Esophagus squamous epithelium (tissue), 5 donors: ENCODE measurements around the gene CHST11. TPM values are rescaled to one million over a fixed set of nuclear protein-coding genes. Genes with fewer than 3 reads are reported as not detected.

Experiments
- DNase-seq: peaks from one replicate; lab custom pipeline; 2025; lab: John Stamatoyannopoulos, UW
- H3K27ac ChIP-seq, 4 donors: fragments of 200-600 bp; sonication (generic); one replicate each; pipeline ENCODE4 v1.5.1; 2016 to 2019; ENCODE audit warnings: mild to moderate bottlenecking in 1 of 4
- H3K27me3 ChIP-seq, 4 donors: fragments of 200-600 bp; sonication (generic); 1 replicate in 3 of 4; 2 replicates in 1 of 4; pipeline versions ENCODE4 v1.5.1 to v1.6.0; 2017 to 2021; ENCODE audit warnings: antibody characterized with exemption in 1 of 4
- H3K36me3 ChIP-seq, 3 donors: fragments of 200-600 bp; sonication (generic); one replicate each; pipeline ENCODE4 v1.5.1; 2016 to 2019
- H3K4me1 ChIP-seq, 3 donors: fragments of 200-600 bp; sonication (generic); one replicate each; pipeline ENCODE4 v1.5.1; 2017 to 2019
- H3K4me3 ChIP-seq, 4 donors: fragments of 200-600 bp; sonication (generic); 1 replicate in 3 of 4; 2 replicates in 1 of 4; pipeline ENCODE4 v1.5.1; 2016 to 2019; ENCODE audit warnings: mild to moderate bottlenecking in 2 of 4, moderate library complexity in 1 of 4
- H3K9me3 ChIP-seq, 3 donors: fragments of 200-600 bp; sonication (generic); one replicate each; pipeline ENCODE4 v1.5.1; 2016 to 2019
- CTCF ChIP-seq, 6 experiments: fragments of 450-650 bp in 4 of 6; fragments of 200-600 bp in 2 of 6; sonication (generic) in 2 of 6; IDR thresholded peaks; one replicate each; pipeline ENCODE4 v1.5.1; 2016 to 2019; ENCODE audit warnings: antibody characterized with exemption in 6 of 6, mild to moderate bottlenecking in 4 of 6, moderate library complexity in 4 of 6
- POLR2A ChIP-seq, 4 donors: fragments of 450-650 bp; IDR thresholded peaks; one replicate each; pipeline ENCODE4 v1.6.1; 2017; ENCODE audit warnings: antibody characterized with exemption in 4 of 4, mild to moderate bottlenecking in 4 of 4, moderate library complexity in 3 of 4
- WGBS, 2 donors: methylation state at CpG; one replicate each; pipeline ENCODE4 v1.1.5; 2018; 5-methylcytosine and 5-hydroxymethylcytosine counted together
- intact Hi-C: fragments of 100-400 bp; cut with DNase I; formaldehyde crosslinking; loops from one replicate; pipeline ENCODE4 v1.15.0; 2022
- total RNA-seq, 4 donors: library from RNA; depleted of rRNA; stranded (reverse); fragments of >200 nt; gene quantifications; one replicate each; pipeline ENCODE4 v1.1.0, GENCODE V29; 2016
- donor health status: DM: yes; HTN: yes; CAD: no.

CHST11 gene
- total RNA-seq, 4 donors from 2014 or later: 6.3 to 12.6 (median 10.3) TPM

GRCh38 chr12:104793968-104794367 lies 337.2 kb downstream of the CHST11 start:
- peaks cover 6 to 15% (median 7%) of the 10 kb centered on the region in 3 donors for H3K4me1 ChIP-seq
- H3K27ac ChIP-seq: no peak overlapping the region
- intact Hi-C loops: no loop called here
- no peaks in the 10 kb centered on the region for H3K36me3 ChIP-seq
- no peaks in the 10 kb centered on the region for H3K27me3 ChIP-seq
- no peak for TF ChIP-seq POLR2A (IDR thresholded peaks at IDR 0.05)
- TF ChIP-seq CTCF (IDR thresholded peaks at IDR 0.05): no peak
- no peak overlapping the region for H3K4me3 ChIP-seq
- no peaks in the 10 kb centered on the region for H3K9me3 ChIP-seq
- WGBS, 2 donors: 95% methylated on average over 1 of the region's 1 CpG
- DNase-seq: no peak

GRCh38 chr12:104796475-104796862 lies 339.7 kb downstream of the CHST11 start:
- no peak overlapping the region for H3K4me3 ChIP-seq
- intact Hi-C loops: no loop called here
- H3K36me3 ChIP-seq: no peaks in the 10 kb centered on the region
- DNase-seq: no peak
- no peak for TF ChIP-seq POLR2A (IDR thresholded peaks at IDR 0.05)
- TF ChIP-seq CTCF (IDR thresholded peaks at IDR 0.05): no peak
- peaks cover 0 to 3% (median 0%) of the 10 kb centered on the region in 4 donors for H3K27me3 ChIP-seq
- no peak overlapping the region for H3K27ac ChIP-seq
- no peaks in the 10 kb centered on the region for H3K9me3 ChIP-seq
- H3K4me1 ChIP-seq: peaks cover 6 to 14% (median 7%) of the 10 kb centered on the region in 3 donors

GRCh38 chr12:104799458-104799857 lies 342.7 kb downstream of the CHST11 start:
- no peaks in the 10 kb centered on the region for H3K36me3 ChIP-seq
- H3K9me3 ChIP-seq: no peaks in the 10 kb centered on the region
- H3K27me3 ChIP-seq: peaks cover 0 to 3% (median 0%) of the 10 kb centered on the region in 4 donors
- H3K4me1 ChIP-seq: no peaks in the 10 kb centered on the region
- intact Hi-C loops: no loop called here
- H3K27ac ChIP-seq: no peak overlapping the region
- no peak for DNase-seq
- no peak overlapping the region for H3K4me3 ChIP-seq
- WGBS, 2 donors: 95 to 100% methylated on average over 1 of the region's 1 CpG
- TF ChIP-seq CTCF (IDR thresholded peaks at IDR 0.05) (no peak), POLR2A (IDR thresholded peaks at IDR 0.05) (no peak)

- Histone ChIP-seq H3K36me3 (no peaks in the 10 kb centered on the region), H3K27me3 (peaks cover 0 to 3% (median 0%) of the 10 kb centered on the region in 4 donors), H3K4me1 (no peaks in the 10 kb centered on the region), H3K4me3 (no peak overlapping the region), H3K27ac (no peak overlapping the region), H3K9me3 (no peaks in the 10 kb centered on the region)
- intact Hi-C loops: no loop called here
- no peak for DNase-seq
- no peak for TF ChIP-seq CTCF (IDR thresholded peaks at IDR 0.05)
- no peak for TF ChIP-seq POLR2A (IDR thresholded peaks at IDR 0.05)
- WGBS, 2 donors: 75 to 81% methylated on average over 4 of the region's 4 CpGs
Measured at GRCh38 chr12:104801005-104801404, 344.3 kb downstream of the CHST11 start.

- intact Hi-C loops: no loop called here
- H3K27ac ChIP-seq: no peak overlapping the region
- H3K4me1 ChIP-seq: no peaks in the 10 kb centered on the region
- peaks cover 0 to 3% (median 0%) of the 10 kb centered on the region in 4 donors for H3K27me3 ChIP-seq
- H3K36me3 ChIP-seq: no peaks in the 10 kb centered on the region
- no peak for TF ChIP-seq POLR2A (IDR thresholded peaks at IDR 0.05)
- TF ChIP-seq CTCF (IDR thresholded peaks at IDR 0.05): no peak
- H3K9me3 ChIP-seq: no peaks in the 10 kb centered on the region
- no peak for DNase-seq
- H3K4me3 ChIP-seq: no peak overlapping the region
Measured at GRCh38 chr12:104801427-104801826, 344.7 kb downstream of the CHST11 start.
